Measurements from ENCODE around the gene TSPAN17.

TSPAN17 gene

GRCh38 chr5:176648474-176649194 is 1.4 kb downstream of the TSPAN17 start:
- no peak overlapping the region for H2AFZ ChIP-seq (ENCODE audit: low read depth, low read length)
- no peaks in the 10 kb centered on the region for H3K9me3 ChIP-seq (ENCODE audit: control insufficient read depth, low read length)
- no peak overlapping the region for H2BK15ac ChIP-seq (ENCODE audit: low read depth, poor library complexity, severe bottlenecking)
- peak overlapping the region; percentile 0 to 16 for H3K4ac ChIP-seq (ENCODE audit: low read depth in 1 of 2, low read length in 2 of 2)
- no peak overlapping the region for H4K91ac ChIP-seq (ENCODE audit: low read length)
- peak overlapping the region in 1 of 2 experiments; percentile 14 for H3K14ac ChIP-seq (ENCODE audit: low read length in 2 of 2)
- no peak overlapping the region for H3K27ac ChIP-seq (ENCODE audit: low read length, poor library complexity, severe bottlenecking)
- H3K4me3 ChIP-seq (ENCODE audit: insufficient read depth in 1 of 2, low read depth in 1 of 2, low read length in 2 of 2), result peak overlapping the region; percentile 77 to 93
- H3K36me3 ChIP-seq (ENCODE audit: control insufficient read depth in 1 of 2, insufficient read depth in 2 of 2, low read depth in 1 of 2, low read length in 2 of 2), result peaks cover 12 to 23% of the 10 kb centered on the region in 2 experiments
- no peak overlapping the region for H2BK120ac ChIP-seq (ENCODE audit: low read depth, low read length)
- no peak overlapping the region for H2AK5ac ChIP-seq (ENCODE audit: low read length, severe bottlenecking)
- H2BK12ac ChIP-seq (ENCODE audit: low read length in 2 of 2), result no peak overlapping the region
- no peak overlapping the region for H4K8ac ChIP-seq (ENCODE audit: low read length)
- no peak overlapping the region for H3K23ac ChIP-seq (ENCODE audit: low read length in 2 of 2)
- H3K27me3 ChIP-seq (ENCODE audit: control insufficient read depth in 1 of 2, insufficient read depth in 1 of 2, low read length in 2 of 2), result no peaks in the 10 kb centered on the region
- no peak overlapping the region for H2BK5ac ChIP-seq (ENCODE audit: low read depth, low read length, poor library complexity, severe bottlenecking)
- H3K18ac ChIP-seq (ENCODE audit: low read depth in 1 of 2, low read length in 2 of 2), result peak overlapping the region in 1 of 2 experiments; percentile 85
- peak overlapping the region; percentile 87 for H3K4me2 ChIP-seq (ENCODE audit: low read length, poor library complexity, severe bottlenecking)
- H3K79me1 ChIP-seq (replicated peaks; ENCODE audit: low read length, poor library complexity, severe bottlenecking), result peaks cover 35% of the 10 kb centered on the region
- peaks cover 35% of the 10 kb centered on the region for H3K4me1 ChIP-seq (ENCODE audit: control insufficient read depth, insufficient read depth, low read depth, low read length)
- H3K9ac ChIP-seq (ENCODE audit: low read length), result peak overlapping the region; percentile 95
- WGBS, result 89% methylated on average over 13 of the region's 15 CpGs
- no peak for DNase-seq

- Histone ChIP-seq H3K36me3 (ENCODE audit: control insufficient read depth in 1 of 2, insufficient read depth in 2 of 2, low read depth in 1 of 2, low read length in 2 of 2) (peaks cover 29 to 41% of the 10 kb centered on the region in 2 experiments), H2BK15ac (ENCODE audit: low read depth, poor library complexity, severe bottlenecking) (no peak overlapping the region), H4K8ac (ENCODE audit: low read length) (no peak overlapping the region), H2BK5ac (ENCODE audit: low read depth, low read length, poor library complexity, severe bottlenecking) (no peak overlapping the region), H3K4me2 (ENCODE audit: low read length, poor library complexity, severe bottlenecking) (no peak overlapping the region), H2BK12ac (ENCODE audit: low read length in 2 of 2) (no peak overlapping the region), H3K18ac (ENCODE audit: low read depth in 1 of 2, low read length in 2 of 2) (no peak overlapping the region), H3K14ac (ENCODE audit: low read length in 2 of 2) (no peak overlapping the region), H3K4ac (ENCODE audit: low read depth in 1 of 2, low read length in 2 of 2) (no peak overlapping the region), H2AFZ (ENCODE audit: low read depth, low read length) (no peak overlapping the region), H3K23ac (ENCODE audit: low read length in 2 of 2) (no peak overlapping the region), H3K27me3 (ENCODE audit: control insufficient read depth in 1 of 2, insufficient read depth in 1 of 2, low read length in 2 of 2) (no peaks in the 10 kb centered on the region), H2AK5ac (ENCODE audit: low read length, severe bottlenecking) (no peak overlapping the region), H3K27ac (ENCODE audit: low read length, poor library complexity, severe bottlenecking) (no peak overlapping the region), H4K91ac (ENCODE audit: low read length) (no peak overlapping the region), H3K4me3 (ENCODE audit: insufficient read depth in 1 of 2, low read depth in 1 of 2, low read length in 2 of 2) (no peak overlapping the region), H3K9ac (ENCODE audit: low read length) (no peak overlapping the region), H3K4me1 (ENCODE audit: control insufficient read depth, insufficient read depth, low read depth, low read length) (peaks cover 34% of the 10 kb centered on the region), H2BK120ac (ENCODE audit: low read depth, low read length) (no peak overlapping the region), H3K79me1 (replicated peaks; ENCODE audit: low read length, poor library complexity, severe bottlenecking) (peaks cover 39% of the 10 kb centered on the region), H3K9me3 (ENCODE audit: control insufficient read depth, low read length) (no peaks in the 10 kb centered on the region)
- no peak for DNase-seq
- WGBS, result 85% methylated on average over 8 of the region's 8 CpGs
These were observed 3.1 kb downstream of the TSPAN17 start for GRCh38 chr5:176650354-176650884.

- Histone ChIP-seq H2BK12ac (ENCODE audit: low read length in 2 of 2) (no peak overlapping the region), H3K4me1 (ENCODE audit: control insufficient read depth, insufficient read depth, low read depth, low read length) (peaks cover 31% of the 10 kb centered on the region), H2BK120ac (ENCODE audit: low read depth, low read length) (no peak overlapping the region), H3K4me3 (ENCODE audit: insufficient read depth in 1 of 2, low read depth in 1 of 2, low read length in 2 of 2) (no peak overlapping the region), H3K4me2 (ENCODE audit: low read length, poor library complexity, severe bottlenecking) (no peak overlapping the region), H3K27ac (ENCODE audit: low read length, poor library complexity, severe bottlenecking) (no peak overlapping the region), H3K9ac (ENCODE audit: low read length) (no peak overlapping the region), H3K4ac (ENCODE audit: low read depth in 1 of 2, low read length in 2 of 2) (no peak overlapping the region), H2AK5ac (ENCODE audit: low read length, severe bottlenecking) (no peak overlapping the region), H3K9me3 (ENCODE audit: control insufficient read depth, low read length) (no peaks in the 10 kb centered on the region), H3K79me1 (replicated peaks; ENCODE audit: low read length, poor library complexity, severe bottlenecking) (peaks cover 39% of the 10 kb centered on the region), H2BK15ac (ENCODE audit: low read depth, poor library complexity, severe bottlenecking) (no peak overlapping the region), H2AFZ (ENCODE audit: low read depth, low read length) (no peak overlapping the region), H4K91ac (ENCODE audit: low read length) (no peak overlapping the region), H3K27me3 (ENCODE audit: control insufficient read depth in 1 of 2, insufficient read depth in 1 of 2, low read length in 2 of 2) (no peaks in the 10 kb centered on the region), H3K36me3 (ENCODE audit: control insufficient read depth in 1 of 2, insufficient read depth in 2 of 2, low read depth in 1 of 2, low read length in 2 of 2) (peaks cover 40 to 52% of the 10 kb centered on the region in 2 experiments), H3K14ac (ENCODE audit: low read length in 2 of 2) (no peak overlapping the region), H3K23ac (ENCODE audit: low read length in 2 of 2) (no peak overlapping the region), H4K8ac (ENCODE audit: low read length) (no peak overlapping the region), H3K18ac (ENCODE audit: low read depth in 1 of 2, low read length in 2 of 2) (no peak overlapping the region), H2BK5ac (ENCODE audit: low read depth, low read length, poor library complexity, severe bottlenecking) (no peak overlapping the region)
- no peak for DNase-seq
- WGBS, result 92% methylated on average over 17 of the region's 17 CpGs
These were observed 4.2 kb downstream of the TSPAN17 start for GRCh38 chr5:176651472-176651980.

GRCh38 chr5:176652136-176652535 is 4.9 kb downstream of the TSPAN17 start:
- Histone ChIP-seq H3K4me3 (ENCODE audit: insufficient read depth in 1 of 2, low read depth in 1 of 2, low read length in 2 of 2) (no peak overlapping the region), H2AK5ac (ENCODE audit: low read length, severe bottlenecking) (no peak overlapping the region), H2BK5ac (ENCODE audit: low read depth, low read length, poor library complexity, severe bottlenecking) (no peak overlapping the region), H3K4ac (ENCODE audit: low read depth in 1 of 2, low read length in 2 of 2) (no peak overlapping the region), H3K79me1 (replicated peaks; ENCODE audit: low read length, poor library complexity, severe bottlenecking) (peaks cover 39% of the 10 kb centered on the region), H3K4me2 (ENCODE audit: low read length, poor library complexity, severe bottlenecking) (no peak overlapping the region), H3K14ac (ENCODE audit: low read length in 2 of 2) (no peak overlapping the region), H3K4me1 (ENCODE audit: control insufficient read depth, insufficient read depth, low read depth, low read length) (peaks cover 27% of the 10 kb centered on the region), H3K23ac (ENCODE audit: low read length in 2 of 2) (no peak overlapping the region), H3K9ac (ENCODE audit: low read length) (no peak overlapping the region), H2BK120ac (ENCODE audit: low read depth, low read length) (no peak overlapping the region), H3K36me3 (ENCODE audit: control insufficient read depth in 1 of 2, insufficient read depth in 2 of 2, low read depth in 1 of 2, low read length in 2 of 2) (peaks cover 46 to 58% of the 10 kb centered on the region in 2 experiments), H3K27me3 (ENCODE audit: control insufficient read depth in 1 of 2, insufficient read depth in 1 of 2, low read length in 2 of 2) (no peaks in the 10 kb centered on the region), H4K91ac (ENCODE audit: low read length) (no peak overlapping the region), H3K18ac (ENCODE audit: low read depth in 1 of 2, low read length in 2 of 2) (no peak overlapping the region), H2BK15ac (ENCODE audit: low read depth, poor library complexity, severe bottlenecking) (no peak overlapping the region), H4K8ac (ENCODE audit: low read length) (no peak overlapping the region), H3K27ac (ENCODE audit: low read length, poor library complexity, severe bottlenecking) (no peak overlapping the region), H3K9me3 (ENCODE audit: control insufficient read depth, low read length) (no peaks in the 10 kb centered on the region), H2BK12ac (ENCODE audit: low read length in 2 of 2) (no peak overlapping the region), H2AFZ (ENCODE audit: low read depth, low read length) (no peak overlapping the region)
- WGBS, result 82% methylated on average over 7 of the region's 8 CpGs
- DNase-seq, result no peak

All from mesenchymal stem cell (in vitro differentiated cells and primary cell).